C4-2B (cell line): Measurements from ENCODE around the gene FNDC3B.

Experiments used
- CTCF ChIP-seq: fragments of 450-650 bp; conservative IDR thresholded peaks from 2 replicates; pipeline ENCODE4 v1.5.1; 2017; ENCODE audit warnings: mild to moderate bottlenecking
- ZFX ChIP-seq: fragments of 450-650 bp; IDR thresholded peaks from 2 replicates; pipeline ENCODE4 v1.6.1; 2017

- no peak for TF ChIP-seq CTCF
- TF ChIP-seq ZFX = no peak
Measured at GRCh38 chr3:172217877-172218276, 178.5 kb downstream of the FNDC3B start.
